Measurements from ENCODE around the gene PLA2G4A. TPM values are rescaled to one million over a fixed set of nuclear protein-coding genes. Genes with fewer than 3 reads are reported as not detected.

PLA2G4A gene
- total and polyA plus RNA-seq, 2 experiments from 2014 or later = 1.1 to 3.8 TPM

GRCh38 chr1:186842547-186842946 is 13.8 kb downstream of the PLA2G4A start:
- H3K4me3 Mint-ChIP-seq = no peak overlapping the region
- Histone ChIP-seq H3K4me3 (no peak overlapping the region), H3K27ac (ENCODE audit: low read depth) (no peak overlapping the region), H3F3A (replicated peaks; ENCODE audit: low read depth) (no peaks in the 10 kb centered on the region), H2AFZ (no peak overlapping the region), H3K36me3 (ENCODE audit: insufficient read depth) (no peaks in the 10 kb centered on the region), H3K27me3 (ENCODE audit: insufficient read depth) (no peaks in the 10 kb centered on the region), H3K79me2 (replicated peaks; ENCODE audit: insufficient read depth) (no peaks in the 10 kb centered on the region), H3K9me2 (ENCODE audit: insufficient read depth) (no peaks in the 10 kb centered on the region), H3K4me2 (no peak overlapping the region), H3K4me1 (ENCODE audit: insufficient read depth) (no peaks in the 10 kb centered on the region), H4K20me1 (replicated peaks; ENCODE audit: insufficient read depth) (no peaks in the 10 kb centered on the region)
- no peak for DNase-seq (ENCODE audit: low spot score)
- TF ChIP-seq NANOG (IDR thresholded peaks at IDR 0.05; ENCODE audit: borderline replicate concordance) = no peak
- no peak for TF ChIP-seq EZH2 (IDR thresholded peaks at IDR 0.05; ENCODE audit: low read depth, unreplicated experiment)
- TF ChIP-seq ZNF331 (CRISPR knock-in tag; IDR thresholded peaks at IDR 0.05; ENCODE audit: low read depth) = no peak
- TF ChIP-seq, protein P1, sequence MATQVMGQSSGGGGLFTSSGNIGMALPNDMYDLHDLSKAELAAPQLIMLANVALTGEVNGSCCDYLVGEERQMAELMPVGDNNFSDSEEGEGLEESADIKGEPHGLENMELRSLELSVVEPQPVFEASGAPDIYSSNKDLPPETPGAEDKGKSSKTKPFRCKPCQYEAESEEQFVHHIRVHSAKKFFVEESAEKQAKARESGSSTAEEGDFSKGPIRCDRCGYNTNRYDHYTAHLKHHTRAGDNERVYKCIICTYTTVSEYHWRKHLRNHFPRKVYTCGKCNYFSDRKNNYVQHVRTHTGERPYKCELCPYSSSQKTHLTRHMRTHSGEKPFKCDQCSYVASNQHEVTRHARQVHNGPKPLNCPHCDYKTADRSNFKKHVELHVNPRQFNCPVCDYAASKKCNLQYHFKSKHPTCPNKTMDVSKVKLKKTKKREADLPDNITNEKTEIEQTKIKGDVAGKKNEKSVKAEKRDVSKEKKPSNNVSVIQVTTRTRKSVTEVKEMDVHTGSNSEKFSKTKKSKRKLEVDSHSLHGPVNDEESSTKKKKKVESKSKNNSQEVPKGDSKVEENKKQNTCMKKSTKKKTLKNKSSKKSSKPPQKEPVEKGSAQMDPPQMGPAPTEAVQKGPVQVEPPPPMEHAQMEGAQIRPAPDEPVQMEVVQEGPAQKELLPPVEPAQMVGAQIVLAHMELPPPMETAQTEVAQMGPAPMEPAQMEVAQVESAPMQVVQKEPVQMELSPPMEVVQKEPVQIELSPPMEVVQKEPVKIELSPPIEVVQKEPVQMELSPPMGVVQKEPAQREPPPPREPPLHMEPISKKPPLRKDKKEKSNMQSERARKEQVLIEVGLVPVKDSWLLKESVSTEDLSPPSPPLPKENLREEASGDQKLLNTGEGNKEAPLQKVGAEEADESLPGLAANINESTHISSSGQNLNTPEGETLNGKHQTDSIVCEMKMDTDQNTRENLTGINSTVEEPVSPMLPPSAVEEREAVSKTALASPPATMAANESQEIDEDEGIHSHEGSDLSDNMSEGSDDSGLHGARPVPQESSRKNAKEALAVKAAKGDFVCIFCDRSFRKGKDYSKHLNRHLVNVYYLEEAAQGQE (IDR thresholded peaks at IDR 0.05; ENCODE audit: unreplicated experiment) = no peak
- TF ChIP-seq, protein P2, sequence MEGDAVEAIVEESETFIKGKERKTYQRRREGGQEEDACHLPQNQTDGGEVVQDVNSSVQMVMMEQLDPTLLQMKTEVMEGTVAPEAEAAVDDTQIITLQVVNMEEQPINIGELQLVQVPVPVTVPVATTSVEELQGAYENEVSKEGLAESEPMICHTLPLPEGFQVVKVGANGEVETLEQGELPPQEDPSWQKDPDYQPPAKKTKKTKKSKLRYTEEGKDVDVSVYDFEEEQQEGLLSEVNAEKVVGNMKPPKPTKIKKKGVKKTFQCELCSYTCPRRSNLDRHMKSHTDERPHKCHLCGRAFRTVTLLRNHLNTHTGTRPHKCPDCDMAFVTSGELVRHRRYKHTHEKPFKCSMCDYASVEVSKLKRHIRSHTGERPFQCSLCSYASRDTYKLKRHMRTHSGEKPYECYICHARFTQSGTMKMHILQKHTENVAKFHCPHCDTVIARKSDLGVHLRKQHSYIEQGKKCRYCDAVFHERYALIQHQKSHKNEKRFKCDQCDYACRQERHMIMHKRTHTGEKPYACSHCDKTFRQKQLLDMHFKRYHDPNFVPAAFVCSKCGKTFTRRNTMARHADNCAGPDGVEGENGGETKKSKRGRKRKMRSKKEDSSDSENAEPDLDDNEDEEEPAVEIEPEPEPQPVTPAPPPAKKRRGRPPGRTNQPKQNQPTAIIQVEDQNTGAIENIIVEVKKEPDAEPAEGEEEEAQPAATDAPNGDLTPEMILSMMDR (conservative IDR thresholded peaks at IDR 0.05; ENCODE audit: low read depth in 2 of 2) = no peak
- no peak for TF ChIP-seq EZH2phosphoT487 (IDR thresholded peaks at IDR 0.05; ENCODE audit: unreplicated experiment)
- TF ChIP-seq ETS1 (IDR thresholded peaks at IDR 0.05) = no peak
- no peak for TF ChIP-seq ZNF462 (CRISPR knock-in tag; IDR thresholded peaks at IDR 0.05)
- TF ChIP-seq CREB1 (CRISPR knock-in tag; IDR thresholded peaks at IDR 0.05; ENCODE audit: low read depth) = no peak
- no peak for TF ChIP-seq POLR2AphosphoS5 (IDR thresholded peaks at IDR 0.05; ENCODE audit: low read depth)
- TF ChIP-seq JUNB (IDR thresholded peaks at IDR 0.05; ENCODE audit: unreplicated experiment) = no peak
- TF ChIP-seq ZNF114 (CRISPR knock-in tag; IDR thresholded peaks at IDR 0.05) = no peak
- TF ChIP-seq STAT1 (IDR thresholded peaks at IDR 0.05; ENCODE audit: unreplicated experiment) = no peak
- no peak for ATAC-seq
- no peaks in the 10 kb centered on the region for H3K9me3 Mint-ChIP-seq
- H3K4me1 Mint-ChIP-seq = peaks cover 5% of the 10 kb centered on the region; the same call in 2 of the 3 replicates
- no peaks in the 10 kb centered on the region for H3K36me3 Mint-ChIP-seq (ENCODE audit: low read depth)
- H3K27me3 Mint-ChIP-seq (ENCODE audit: insufficient read depth, low read depth, poor library complexity) = no peaks in the 10 kb centered on the region
- no peak overlapping the region for H3K27ac Mint-ChIP-seq
